ENCODE measurements around the gene PLD4.

DNA sequence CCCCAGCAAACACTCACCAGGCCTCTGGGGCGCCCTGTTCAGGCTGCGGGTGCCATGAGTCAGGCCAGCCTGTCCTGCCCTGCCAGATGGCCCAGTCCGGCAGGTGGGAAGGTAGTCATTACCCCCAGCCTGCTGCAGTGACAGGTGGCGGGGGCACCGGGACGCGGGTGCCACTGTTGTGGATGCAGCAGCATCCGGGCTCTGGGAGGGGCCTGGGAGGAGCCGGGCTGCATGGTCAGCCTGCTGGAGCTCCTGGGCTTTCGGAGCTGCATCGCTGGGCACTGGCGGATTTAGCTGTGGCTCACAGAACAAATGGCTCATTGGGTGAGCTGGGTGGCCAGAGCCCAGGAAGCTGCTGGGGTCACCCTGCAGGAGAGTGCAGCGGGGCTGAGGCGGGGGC, 46.1 kb upstream of the PLD4 start:
- TF ChIP-seq POLR2AphosphoS5 (IDR thresholded peaks at IDR 0.05; ENCODE audit: low read depth, low read length) (no peak), POLR2A (IDR thresholded peaks at IDR 0.05; ENCODE audit: low read depth, low read length) (no peak)

Measured in GM12892 (cell line).